MM.1S (cell line): ENCODE data around the gene ALDH1B1.

ENCODE experiments used
- DNase-seq: peaks from one replicate; pipeline ENCODE4 v3.0.0-alpha.2; 2015
- H2AFZ ChIP-seq: fragments of 300-600 bp; sonication (generic); 2 replicates; pipeline ENCODE4 v1.6.0; 2016; ENCODE audit warnings: antibody characterized with exemption, low read length
- H3F3A ChIP-seq: fragments of 300-600 bp; sonication (generic); 2 replicates; pipeline ENCODE4 v1.6.1; 2016; ENCODE audit warnings: mild to moderate bottlenecking, antibody characterized with exemption, low read length, moderate library complexity, mixed read lengths; ENCODE audit not compliant: insufficient read depth
- H3K27ac ChIP-seq: fragments of 300-600 bp; sonication (generic); 2 replicates; pipeline ENCODE4 v1.5.1; 2016; ENCODE audit warnings: mild to moderate bottlenecking, low read length
- H3K27me3 ChIP-seq: fragments of 300-600 bp; sonication (generic); replicated peaks from 2 replicates; pipeline ENCODE4 v1.6.0; 2016; ENCODE audit warnings: low read length; ENCODE audit not compliant: insufficient read depth
- H3K36me3 ChIP-seq: fragments of 300-600 bp; sonication (generic); replicated peaks from 2 replicates; pipeline ENCODE4 v1.6.1; 2016; ENCODE audit warnings: mild to moderate bottlenecking, low read length, mixed read lengths; ENCODE audit not compliant: insufficient read depth
- H3K4me1 ChIP-seq: fragments of 300-600 bp; sonication (generic); 2 replicates; pipeline ENCODE4 v1.6.1; 2016; ENCODE audit warnings: low read length, mixed read lengths
- H3K4me2 ChIP-seq: fragments of 300-600 bp; sonication (generic); 2 replicates; pipeline ENCODE4 v1.6.0; 2016; ENCODE audit warnings: low read depth, low read length
- H3K4me3 ChIP-seq: fragments of 300-600 bp; sonication (generic); 2 replicates; pipeline ENCODE4 v1.5.1; 2016; ENCODE audit warnings: low read length, mixed read lengths
- H3K79me2 ChIP-seq: fragments of 300-600 bp; sonication (generic); 2 replicates; pipeline ENCODE4 v1.6.1; 2016; ENCODE audit warnings: mixed run types, low read length, mixed read lengths
- H3K9ac ChIP-seq: fragments of 300-600 bp; sonication (generic); 2 replicates; pipeline ENCODE4 v1.6.1; 2016; ENCODE audit warnings: low read length, mixed read lengths
- H3K9me2 ChIP-seq: fragments of 300-600 bp; sonication (generic); replicated peaks from 2 replicates; pipeline ENCODE4 v1.6.1; 2016; ENCODE audit warnings: mild to moderate bottlenecking, low read length, mixed read lengths; ENCODE audit not compliant: insufficient read depth
- H3K9me3 ChIP-seq: fragments of 300-600 bp; sonication (generic); replicated peaks from 2 replicates; pipeline ENCODE4 v1.6.1; 2016; ENCODE audit warnings: mild to moderate bottlenecking, low read length, mixed read lengths; ENCODE audit not compliant: insufficient read depth
- H4K20me1 ChIP-seq: fragments of 300-600 bp; sonication (generic); 2 replicates; pipeline ENCODE4 v1.6.1; 2016; ENCODE audit warnings: mild to moderate bottlenecking, low read length, moderate library complexity, mixed read lengths; ENCODE audit not compliant: insufficient read depth
- CTCF ChIP-seq: fragments of 300-600 bp; sonication (generic); IDR thresholded peaks from 2 replicates; pipeline ENCODE4 v1.5.1; 2016; ENCODE audit warnings: antibody characterized with exemption, low read length, mixed read lengths
- EZH2 ChIP-seq: fragments of 300-600 bp; sonication (generic); optimal IDR thresholded peaks from 2 replicates; pipeline ENCODE3; 2017; ENCODE audit warnings: low read depth, mild to moderate bottlenecking, antibody characterized with exemption, low read length, mixed read lengths
- EZH2phosphoT487 ChIP-seq: fragments of 300-600 bp; sonication (generic); IDR thresholded peaks from 2 replicates; pipeline ENCODE4 v1.6.1; 2018; ENCODE audit warnings: antibody characterized with exemption, low read length

Gene ALDH1B1

GRCh38 chr9:38356851-38357250 is 35.7 kb upstream of the ALDH1B1 start:
- Histone ChIP-seq H4K20me1 (no peaks in the 10 kb centered on the region), H3K27ac (no peak overlapping the region), H3K9me3 (no peaks in the 10 kb centered on the region), H3F3A (no peaks in the 10 kb centered on the region), H3K9ac (no peak overlapping the region), H3K27me3 (no peaks in the 10 kb centered on the region), H3K4me1 (no peaks in the 10 kb centered on the region), H2AFZ (no peak overlapping the region), H3K9me2 (no peaks in the 10 kb centered on the region), H3K4me3 (no peak overlapping the region), H3K4me2 (no peak overlapping the region), H3K79me2 (no peaks in the 10 kb centered on the region), H3K36me3 (no peaks in the 10 kb centered on the region)
- DNase-seq: no peak
- TF ChIP-seq EZH2 (no peak), EZH2phosphoT487 (no peak), CTCF (no peak)

GRCh38 chr9:38357350-38358114 is 35.0 kb upstream of the ALDH1B1 start:
- no peak overlapping the region for H3K27ac ChIP-seq
- H3K4me2 ChIP-seq: no peak overlapping the region
- no peak overlapping the region for H3K4me3 ChIP-seq
- no peaks in the 10 kb centered on the region for H3K9me2 ChIP-seq
- H3K9me3 ChIP-seq: no peaks in the 10 kb centered on the region
- no peaks in the 10 kb centered on the region for H3F3A ChIP-seq
- DNase-seq: no peak
- no peak for TF ChIP-seq EZH2phosphoT487
- no peak for TF ChIP-seq EZH2
- no peak for TF ChIP-seq CTCF
- H3K36me3 ChIP-seq: no peaks in the 10 kb centered on the region
- H4K20me1 ChIP-seq: no peaks in the 10 kb centered on the region
- H3K27me3 ChIP-seq: no peaks in the 10 kb centered on the region
- no peak overlapping the region for H3K9ac ChIP-seq
- H2AFZ ChIP-seq: no peak overlapping the region
- no peaks in the 10 kb centered on the region for H3K79me2 ChIP-seq
- no peaks in the 10 kb centered on the region for H3K4me1 ChIP-seq

GRCh38 chr9:38358390-38359296 is 33.9 kb upstream of the ALDH1B1 start:
- Histone ChIP-seq H3K9me3 (no peaks in the 10 kb centered on the region), H3F3A (no peaks in the 10 kb centered on the region), H3K36me3 (no peaks in the 10 kb centered on the region), H3K9ac (no peak overlapping the region), H2AFZ (no peak overlapping the region), H4K20me1 (no peaks in the 10 kb centered on the region), H3K79me2 (no peaks in the 10 kb centered on the region), H3K4me1 (no peaks in the 10 kb centered on the region), H3K9me2 (no peaks in the 10 kb centered on the region), H3K27ac (no peak overlapping the region), H3K4me3 (no peak overlapping the region), H3K4me2 (no peak overlapping the region), H3K27me3 (no peaks in the 10 kb centered on the region)
- no peak for TF ChIP-seq CTCF
- TF ChIP-seq EZH2: no peak
- TF ChIP-seq EZH2phosphoT487: no peak
- no peak for DNase-seq
